NCI-H446 treated with DMSO at 0.1 percent for 48 hours (cell line): ENCODE measurements around the gene SPACA7.
"Not testable (repeated sequence)": the region's sequence is repeated elsewhere in the genome, so short reads cannot be mapped to it uniquely, and the experiment has no call there.

Source experiments
- DNase-seq: peaks from one replicate; lab custom pipeline; 2025; lab: John Stamatoyannopoulos, UW

The SPACA7 gene

GRCh38 chr13:112350300-112350699, 25.9 kb upstream of the SPACA7 start:
- no peak for DNase-seq

GRCh38 chr13:112351825-112352224, 24.3 kb upstream of the SPACA7 start:
- DNase-seq, result no peak

- DNase-seq, result no peak
Observed at GRCh38 chr13:112353856-112354255, 22.3 kb upstream of the SPACA7 start.

GRCh38 chr13:112354330-112355273, 21.6 kb upstream of the SPACA7 start:
- DNase-seq, result no peak

GRCh38 chr13:112355274-112355838, 20.8 kb upstream of the SPACA7 start:
- no peak for DNase-seq

GRCh38 chr13:112356190-112356589, 20.0 kb upstream of the SPACA7 start:
- DNase-seq, result no peak

GRCh38 chr13:112358156-112358555, 18.0 kb upstream of the SPACA7 start:
- no peak for DNase-seq

GRCh38 chr13:112362021-112362420, 14.1 kb upstream of the SPACA7 start:
- no peak for DNase-seq

- no peak for DNase-seq
Observed at GRCh38 chr13:112363867-112364528, 12.2 kb upstream of the SPACA7 start.

- no peak for DNase-seq
Observed at GRCh38 chr13:112366907-112367646, 9.1 kb upstream of the SPACA7 start.

- DNase-seq, result no peak
Observed at GRCh38 chr13:112368883-112369282, 7.3 kb upstream of the SPACA7 start.

- no peak for DNase-seq
Observed at GRCh38 chr13:112370311-112370710, 5.8 kb upstream of the SPACA7 start.

- no peak for DNase-seq
Observed at GRCh38 chr13:112374271-112374670, 1.9 kb upstream of the SPACA7 start.

- DNase-seq, result no peak
Observed at GRCh38 chr13:112391746-112392145, 15.6 kb downstream of the SPACA7 start.

- no peak for DNase-seq
Observed at GRCh38 chr13:112392719-112393118, 16.6 kb downstream of the SPACA7 start.

- not testable (repeated sequence) for DNase-seq
Observed at GRCh38 chr13:112395022-112395421, 18.9 kb downstream of the SPACA7 start.

- DNase-seq, result not testable (repeated sequence)
Observed at GRCh38 chr13:112395941-112396340, 19.8 kb downstream of the SPACA7 start.

GRCh38 chr13:112397108-112397507, 21.0 kb downstream of the SPACA7 start:
- DNase-seq, result no peak

GRCh38 chr13:112398347-112398746, 22.2 kb downstream of the SPACA7 start:
- DNase-seq, result not testable (repeated sequence)

- DNase-seq, result not testable (repeated sequence)
Observed at GRCh38 chr13:112409828-112410227, 33.7 kb downstream of the SPACA7 start.

GRCh38 chr13:112416647-112417046, 40.5 kb downstream of the SPACA7 start:
- no peak for DNase-seq

- DNase-seq, result no peak
Observed at GRCh38 chr13:112417079-112417478, 40.9 kb downstream of the SPACA7 start.
